ENCODE data around the gene EBF3. TPM values are rescaled to one million over a fixed set of nuclear protein-coding genes. Genes with fewer than 3 reads are reported as not detected.

EBF3 gene
- total RNA-seq, 1 experiment from 2014 or later = 0.12 TPM

DNA sequence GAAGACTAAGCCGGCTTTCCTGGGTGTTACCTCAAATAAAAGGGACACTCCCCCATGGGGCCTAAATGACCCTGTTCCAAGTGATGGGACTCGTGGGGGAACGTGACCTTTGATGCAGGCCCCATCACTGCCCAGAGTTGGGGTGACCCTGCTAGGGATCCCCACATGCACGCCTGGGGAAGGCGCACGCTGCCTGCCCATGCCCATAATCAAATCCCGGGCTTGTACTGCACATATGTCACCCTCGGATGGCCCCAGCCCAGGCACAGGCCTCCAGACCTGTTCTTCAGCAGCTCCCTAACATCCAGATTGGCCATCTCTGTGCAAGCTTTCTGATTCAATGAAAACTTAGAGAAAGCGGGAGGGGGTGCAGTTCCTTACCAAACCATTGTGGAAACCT, 14.7 kb downstream of the EBF3 start:
- BruUV-seq (replicated peaks) = no TSS peak
- no peak for DNase-seq (ENCODE audit: low read depth, low spot score)
- no peaks in the 10 kb centered on the region for H4K20me1 ChIP-seq (ENCODE audit: insufficient read depth)

DNA sequence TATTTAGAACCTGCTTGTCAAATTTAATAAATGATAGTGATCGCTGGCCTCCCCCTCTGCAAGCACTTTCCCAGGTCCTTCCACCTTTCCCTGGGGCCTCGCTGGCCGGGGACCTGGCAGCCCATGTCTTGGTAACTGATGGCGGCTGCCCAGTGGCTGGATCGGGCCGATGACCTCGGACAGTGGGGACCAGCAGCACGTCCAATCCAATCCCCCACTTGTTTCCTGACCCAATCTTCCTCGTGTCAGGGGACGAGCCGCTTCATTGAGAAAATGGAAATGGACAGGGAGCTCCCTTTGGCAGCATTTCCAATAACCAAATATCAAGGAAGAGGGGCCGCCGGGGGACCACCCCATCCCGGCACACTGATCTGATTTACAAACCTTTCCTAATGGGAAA, 17.2 kb downstream of the EBF3 start:
- Histone ChIP-seq H4K20me1 (ENCODE audit: insufficient read depth) (no peaks in the 10 kb centered on the region), H2AFZ (ENCODE audit: low read depth, low read length, poor library complexity, severe bottlenecking) (no peak overlapping the region), H3K4me3 (replicated peaks in 1 of 2; ENCODE audit: low read depth in 1 of 2, low read length in 2 of 2) (no peak overlapping the region), H3K9me3 (ENCODE audit: control insufficient read depth in 1 of 2, insufficient read depth in 1 of 2, low read depth in 1 of 2, low read length in 2 of 2) (no peaks in the 10 kb centered on the region), H3K27me3 (ENCODE audit: insufficient read depth, low read length) (no peaks in the 10 kb centered on the region), H3K9me2 (ENCODE audit: insufficient read depth) (no peaks in the 10 kb centered on the region), H3K79me2 (ENCODE audit: insufficient read depth, low read length) (no peaks in the 10 kb centered on the region), H3K4me1 (ENCODE audit: control insufficient read depth in 1 of 2, insufficient read depth in 2 of 2, low read length in 2 of 2) (no peaks in the 10 kb centered on the region), H3K9ac (ENCODE audit: low read length) (no peak overlapping the region), H3K27ac (ENCODE audit: low read depth, low read length) (no peak overlapping the region), H3K4me2 (ENCODE audit: low read length) (no peak overlapping the region), H3K36me3 (ENCODE audit: control insufficient read depth in 1 of 2, insufficient read depth in 2 of 2, low read length in 2 of 2) (no peaks in the 10 kb centered on the region)
- ChIA-PET RAD21 (ENCODE audit: low non-redundant PET in 1 of 2, low total read pairs in 2 of 2, uncharacterized antibody in 2 of 2, unreplicated experiment in 2 of 2) (no interaction called here), POLR2A (no interaction called here), CTCF (no interaction called here)
- TF ChIP-seq MAX (IDR thresholded peaks at IDR 0.05) = no peak
- DNase-seq (ENCODE audit: low read depth, low spot score) (no peak), ATAC-seq (no peak)
- no TSS peak for BruUV-seq (replicated peaks)
- intact Hi-C loops (cut with micrococcal nuclease) = no loop called here

More for the DNA sequence above, 14.7 kb downstream of the EBF3 start:
- H3K9ac ChIP-seq (ENCODE audit: low read length) = no peak overlapping the region
- intact Hi-C loops (cut with micrococcal nuclease) = no loop called here
- H2AFZ ChIP-seq (ENCODE audit: low read depth, low read length, poor library complexity, severe bottlenecking) = no peak overlapping the region
- H3K79me2 ChIP-seq (ENCODE audit: insufficient read depth, low read length) = no peaks in the 10 kb centered on the region
- TF ChIP-seq ZFX (IDR thresholded peaks at IDR 0.05) (no peak), CEBPB (IDR thresholded peaks at IDR 0.05; ENCODE audit: low read depth) (no peak), ATF3 (IDR thresholded peaks at IDR 0.05) (no peak)
- POLR2A ChIA-PET = no interaction called here
- H3K9me2 ChIP-seq (ENCODE audit: insufficient read depth) = no peaks in the 10 kb centered on the region
- H3K27ac ChIP-seq (ENCODE audit: low read depth, low read length) = no peak overlapping the region
- no peaks in the 10 kb centered on the region for H3K36me3 ChIP-seq (ENCODE audit: control insufficient read depth in 1 of 2, insufficient read depth in 2 of 2, low read length in 2 of 2)
- H3K9me3 ChIP-seq (ENCODE audit: control insufficient read depth in 1 of 2, insufficient read depth in 1 of 2, low read depth in 1 of 2, low read length in 2 of 2) = no peaks in the 10 kb centered on the region
- ATAC-seq = no peak
- no peak overlapping the region for H3K4me3 ChIP-seq (replicated peaks in 1 of 2; ENCODE audit: low read depth in 1 of 2, low read length in 2 of 2)
- CTCF ChIA-PET = no interaction called here
- H3K27me3 ChIP-seq (ENCODE audit: insufficient read depth, low read length) = no peaks in the 10 kb centered on the region
- no peak overlapping the region for H3K4me2 ChIP-seq (ENCODE audit: low read length)
- RAD21 ChIA-PET (ENCODE audit: low non-redundant PET in 1 of 2, low total read pairs in 2 of 2, uncharacterized antibody in 2 of 2, unreplicated experiment in 2 of 2) = no interaction called here
- H3K4me1 ChIP-seq (ENCODE audit: control insufficient read depth in 1 of 2, insufficient read depth in 2 of 2, low read length in 2 of 2) = no peaks in the 10 kb centered on the region

Data from HCT116 (cell line).